Measurements from ENCODE around the gene TSC22D3.

The TSC22D3 gene

DNA sequence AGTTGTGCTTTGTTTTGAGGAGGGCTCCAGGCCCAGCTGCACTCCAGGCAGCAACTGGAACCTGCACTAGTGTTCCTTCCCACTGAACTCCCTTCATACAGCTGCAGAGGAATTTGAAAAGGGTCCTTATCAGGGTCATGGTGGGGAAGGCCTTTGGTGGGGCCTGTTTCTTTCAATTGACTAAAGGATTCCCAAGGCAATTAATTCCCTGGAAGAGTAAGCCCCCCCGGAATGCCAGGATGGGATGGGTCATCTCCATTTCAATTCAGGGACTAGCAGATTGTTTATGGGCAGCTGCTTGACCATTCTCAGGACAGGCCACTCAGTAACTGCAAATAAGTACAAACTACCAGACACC is 45.3 kb downstream of the TSC22D3 start:
- DNase-seq, result no peak

DNA sequence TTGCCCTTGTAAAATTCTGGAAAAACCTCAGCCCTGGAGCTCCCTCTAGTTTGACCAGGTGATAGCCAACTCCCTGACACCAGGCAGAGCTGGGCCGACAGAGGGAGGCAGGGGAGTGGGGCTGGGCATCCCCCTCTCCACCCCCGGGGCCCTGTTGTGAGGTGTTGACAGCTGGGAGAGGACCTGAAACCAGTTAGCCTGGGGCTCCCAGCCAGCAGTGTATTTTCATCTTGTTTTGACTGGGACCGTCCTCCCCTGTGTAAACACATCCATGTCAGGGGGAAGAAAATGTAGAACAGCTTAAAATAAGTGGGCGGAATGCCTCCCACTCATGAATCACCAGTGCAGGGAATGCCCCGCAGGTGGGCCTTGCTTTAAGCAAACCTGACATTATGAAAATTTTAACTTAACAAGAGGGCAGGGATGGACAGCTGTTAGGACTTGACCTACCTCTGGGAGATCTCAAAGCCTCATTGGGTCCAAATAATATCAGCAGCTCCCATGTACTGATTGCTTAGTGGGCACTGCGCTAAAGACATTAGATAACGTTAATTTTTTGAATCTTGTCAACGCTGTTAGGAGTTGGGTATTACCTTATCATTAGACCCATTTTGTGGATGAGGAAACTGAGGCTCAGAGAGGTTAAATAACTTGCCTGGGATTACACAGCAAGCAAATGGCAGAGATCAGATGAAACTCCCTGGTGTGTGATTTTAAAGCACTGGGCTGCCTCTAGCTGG is 45.9 kb downstream of the TSC22D3 start:
- no peak for DNase-seq

DNA sequence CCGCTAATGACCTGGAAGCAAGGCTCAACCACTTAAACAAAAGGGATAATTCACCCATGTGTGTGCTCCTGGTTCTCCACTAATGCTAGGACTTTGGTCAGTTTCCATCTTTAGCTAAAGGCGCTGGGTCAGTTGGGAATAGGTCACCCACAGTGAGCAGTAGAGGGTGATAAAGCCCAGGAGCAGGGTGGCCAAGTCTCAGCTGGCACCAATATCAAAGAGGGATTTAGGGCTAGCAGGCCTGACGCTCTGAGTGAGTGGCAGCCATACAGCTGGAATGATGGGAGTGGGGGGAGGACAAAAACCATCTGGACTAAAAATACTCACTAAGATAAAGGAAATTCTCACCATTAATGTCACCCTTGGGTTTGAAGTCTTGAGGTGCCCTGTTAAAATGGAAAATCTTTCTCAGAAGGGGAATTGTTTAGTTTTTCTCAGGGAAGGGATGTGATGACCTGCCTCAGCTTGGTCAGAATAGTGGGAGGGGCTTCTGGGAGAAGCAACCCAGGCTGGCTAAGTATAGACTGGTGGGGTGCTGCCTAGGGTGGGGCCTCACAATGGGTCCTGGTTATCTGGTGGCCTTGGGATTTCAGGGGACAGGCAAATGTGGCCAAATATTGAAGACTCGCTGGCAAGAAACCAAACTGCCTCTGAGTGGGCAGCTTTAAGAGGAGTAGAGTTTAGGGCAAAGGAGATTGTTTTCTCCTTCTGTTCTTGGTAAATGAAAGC is 47.1 kb downstream of the TSC22D3 start:
- no peak for DNase-seq

DNA sequence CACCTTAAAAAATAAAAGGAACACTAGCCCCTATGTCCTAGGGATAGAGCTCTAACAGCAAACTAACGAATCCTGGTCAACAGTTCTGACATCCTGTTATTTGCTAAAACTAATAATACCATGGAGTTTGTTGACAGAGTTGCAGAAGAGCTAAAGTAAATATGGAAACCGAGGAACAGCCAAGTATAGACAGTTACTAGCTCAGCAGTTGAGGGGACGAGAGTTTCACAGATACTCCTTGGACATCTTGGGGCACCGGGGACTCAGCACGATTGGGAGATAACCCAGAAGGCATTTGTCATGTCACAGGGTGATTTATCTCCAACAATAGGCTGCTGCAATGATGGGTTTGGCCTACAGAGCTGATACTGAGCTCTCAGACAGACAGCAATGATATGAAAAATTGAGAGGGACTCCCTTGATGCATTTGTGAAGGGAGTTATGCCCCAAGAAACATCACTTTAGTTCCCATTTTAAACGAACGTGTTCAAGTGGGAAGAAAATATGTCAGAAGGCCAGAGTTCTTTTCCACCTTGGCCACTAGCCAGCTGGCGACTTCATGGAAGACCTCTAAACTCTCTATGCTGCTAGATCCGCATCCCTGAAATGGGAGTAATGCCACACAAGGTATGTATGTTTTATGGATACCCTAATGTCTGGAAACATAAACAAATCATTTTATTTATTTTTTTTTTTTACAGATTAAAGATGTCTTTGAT is 48.6 kb downstream of the TSC22D3 start:
- DNase-seq, result no peak

DNA sequence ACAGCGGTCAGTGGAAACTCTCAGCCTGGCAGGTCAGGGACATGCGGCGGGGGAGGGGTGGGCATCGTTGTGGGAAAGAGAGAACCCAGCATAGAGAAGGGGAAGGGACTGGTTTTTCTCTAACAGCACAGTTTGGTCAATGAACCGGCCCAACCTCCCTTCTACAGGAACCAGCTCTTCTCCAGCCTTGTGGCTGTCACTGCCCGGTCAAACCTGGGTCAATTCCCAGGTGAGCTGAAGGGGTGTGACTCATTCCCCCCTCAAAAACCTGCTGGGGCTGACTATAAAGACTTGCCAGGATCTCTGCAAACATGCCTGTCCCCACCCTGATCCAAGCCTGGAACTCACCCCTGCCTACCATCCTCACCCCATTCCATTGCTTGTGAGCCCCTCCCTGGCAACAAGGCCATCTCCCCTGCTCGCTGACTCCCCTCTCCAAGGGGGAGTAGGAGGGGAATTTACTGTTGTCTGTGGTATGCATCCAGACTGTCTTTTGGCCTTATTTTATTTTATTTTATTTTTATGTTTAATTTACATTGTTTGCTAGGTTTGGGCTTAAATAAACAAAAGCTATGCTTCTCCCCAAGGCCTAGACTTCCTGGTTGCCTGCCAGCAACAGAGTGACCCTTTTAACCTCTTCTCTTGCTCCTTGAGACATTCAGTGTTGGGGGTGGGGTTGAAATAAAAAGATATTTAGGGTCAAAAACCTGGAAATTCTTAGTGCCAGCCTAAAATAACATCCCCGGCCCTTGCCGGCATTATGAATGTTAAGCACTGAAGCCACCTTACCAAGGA is 49.6 kb downstream of the TSC22D3 start:
- DNase-seq, result no peak

DNA sequence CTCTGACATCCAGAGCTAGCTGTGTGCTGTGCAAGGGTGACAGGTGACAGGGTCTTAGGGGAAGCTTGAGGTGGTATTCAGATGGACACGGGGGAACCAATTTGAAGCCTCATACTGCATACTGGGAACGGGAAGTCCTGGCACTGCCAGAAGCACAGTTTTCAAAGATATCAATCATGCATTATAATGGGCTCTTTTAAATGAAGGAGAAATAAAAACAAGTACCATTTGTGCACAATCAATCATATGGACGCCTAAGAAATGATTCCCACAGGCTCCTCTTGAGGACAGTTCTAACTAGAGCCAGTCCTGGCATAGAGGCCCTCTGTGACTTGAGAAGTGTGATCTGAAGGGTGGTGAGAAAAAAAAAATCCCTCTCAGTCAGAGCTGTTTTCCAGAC is 50.9 kb downstream of the TSC22D3 start:
- DNase-seq, result no peak

DNA sequence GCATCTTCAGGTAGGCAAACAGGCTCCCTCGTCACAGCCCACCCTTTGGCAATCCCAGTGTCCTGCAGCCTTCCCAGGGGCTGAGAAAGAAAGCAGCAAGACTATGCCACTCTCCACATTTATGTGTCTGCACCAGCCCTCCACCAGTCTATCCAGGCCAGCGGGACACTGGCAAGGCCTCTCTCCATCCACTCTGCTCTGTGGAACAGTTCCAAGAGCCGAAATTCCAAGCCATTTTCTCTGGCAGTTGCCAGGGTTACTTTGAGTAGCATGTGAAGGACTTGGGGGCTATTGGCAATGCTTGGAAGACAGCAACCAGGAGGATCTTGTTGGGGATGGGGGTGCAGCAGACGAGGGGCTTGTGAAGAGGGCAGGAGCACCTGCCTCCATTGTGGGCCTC is 52.1 kb downstream of the TSC22D3 start:
- DNase-seq, result no peak

DNA sequence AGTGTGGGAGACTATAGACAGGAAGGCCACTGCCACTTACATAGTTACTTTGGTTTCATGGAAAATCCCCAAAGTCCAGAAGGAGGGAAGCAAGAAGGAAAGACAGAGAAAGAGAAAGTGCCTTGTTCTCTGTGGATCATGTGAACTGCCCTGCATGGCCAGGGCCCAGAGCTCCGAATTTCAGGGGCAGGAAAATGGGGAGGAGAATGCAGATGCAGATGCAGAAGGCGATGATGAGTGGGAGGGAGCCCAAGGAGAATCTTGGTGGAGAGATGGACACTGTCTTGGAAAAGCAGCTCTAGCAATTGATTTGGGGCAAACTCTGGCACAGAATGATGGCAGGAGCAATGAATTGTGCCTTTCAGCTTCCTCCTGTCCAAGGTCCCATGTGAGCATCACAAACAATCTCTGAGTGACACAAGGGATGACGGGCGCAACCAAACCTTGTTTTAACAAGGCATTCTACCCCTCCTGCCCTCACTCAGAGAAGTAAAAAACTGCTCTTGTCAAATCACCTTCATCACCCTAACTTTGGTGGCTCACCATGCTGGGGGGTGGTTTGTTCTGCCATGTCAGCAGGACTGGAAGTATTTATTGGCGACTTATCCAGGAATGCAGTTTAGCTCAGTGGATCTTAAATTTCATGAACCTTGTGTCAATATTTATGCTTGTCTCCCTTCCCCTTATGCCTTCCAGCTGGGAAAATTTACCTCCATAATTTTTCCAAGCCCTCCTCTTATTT is 53.5 kb downstream of the TSC22D3 start:
- no peak for DNase-seq

DNA sequence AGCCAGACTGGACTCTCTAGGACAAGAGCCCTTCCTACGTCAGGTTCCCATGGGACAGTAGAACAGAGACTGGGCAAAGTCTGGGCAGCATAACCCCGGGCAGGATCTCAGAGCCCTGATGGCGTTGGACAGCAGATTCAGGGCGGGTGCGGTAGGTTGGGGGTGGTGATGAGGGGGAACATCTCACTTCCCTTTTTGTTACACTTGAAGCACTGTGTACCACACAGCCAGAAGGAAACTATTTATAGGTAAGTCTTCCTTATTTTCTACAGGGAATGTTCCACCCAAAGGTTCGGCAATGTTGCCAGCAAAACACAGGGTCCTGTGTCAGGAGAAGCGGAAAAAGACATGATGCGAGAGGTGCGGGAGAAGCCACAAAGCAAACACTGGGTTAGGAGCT is 54.3 kb downstream of the TSC22D3 start:
- no peak for DNase-seq

DNA sequence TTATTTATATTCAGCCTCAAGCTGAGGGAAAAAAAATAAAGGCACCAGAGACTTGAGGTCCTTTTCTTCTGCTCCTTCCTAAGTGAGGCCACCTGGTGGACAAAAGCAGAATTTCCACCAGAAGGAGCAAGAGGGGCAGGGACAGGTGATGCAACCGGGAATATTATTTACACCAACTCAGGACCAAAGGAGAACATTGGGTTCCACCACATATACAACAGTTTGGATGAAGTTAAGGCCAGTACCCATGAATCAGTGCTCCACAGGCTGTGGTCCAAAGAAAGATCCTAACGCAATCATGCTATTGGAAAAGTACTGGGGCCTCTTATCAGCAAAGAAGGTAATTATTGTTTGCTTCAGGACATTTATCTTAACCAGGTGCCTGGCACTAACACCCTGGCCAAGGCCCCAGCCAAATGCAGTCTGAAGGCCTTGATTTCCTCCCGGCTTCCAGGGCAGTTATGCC is 57.4 kb downstream of the TSC22D3 start:
- peak; percentile 45 for DNase-seq

DNA sequence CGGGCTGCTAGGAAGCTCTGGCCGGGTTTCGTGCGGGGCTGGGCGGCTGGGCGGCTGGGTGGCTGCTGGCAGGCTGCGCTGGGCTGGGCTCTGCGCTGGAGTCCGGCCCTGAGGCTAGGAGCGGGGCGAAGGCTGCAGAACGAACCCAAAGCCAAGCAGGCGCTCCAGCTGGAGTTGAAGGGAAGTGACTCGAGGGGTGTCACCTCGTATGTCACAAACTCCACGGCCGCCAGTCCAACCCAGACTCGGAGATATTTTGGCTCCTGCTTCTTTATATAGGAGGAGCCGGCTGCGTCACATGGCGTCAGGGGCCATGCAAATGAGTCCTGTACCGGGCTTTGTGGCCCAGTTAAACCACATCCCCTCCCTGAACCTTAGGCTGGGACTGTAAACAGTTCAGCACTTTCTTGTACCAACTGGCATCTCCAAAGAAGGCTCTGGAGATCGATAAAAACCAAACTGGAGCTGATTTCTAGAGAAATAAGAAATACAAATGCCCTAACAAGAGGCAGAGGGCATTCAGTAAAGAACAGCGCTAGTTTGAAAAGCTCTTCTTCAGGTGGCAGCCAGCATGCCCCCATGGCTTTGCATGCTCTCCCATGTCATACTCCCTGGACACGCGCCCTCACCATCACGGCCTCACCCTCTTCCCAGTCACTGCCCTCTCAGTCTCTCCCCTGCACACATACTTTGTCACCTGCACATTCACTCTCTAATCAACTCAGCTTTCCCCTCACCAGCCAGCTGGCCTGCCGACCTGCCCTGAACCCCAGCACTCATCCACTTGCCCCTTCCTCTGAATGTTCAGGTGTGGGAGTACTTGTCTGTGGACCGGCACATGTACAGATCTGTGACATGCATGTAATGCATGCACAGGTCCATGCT is 58.5 kb downstream of the TSC22D3 start:
- no peak for DNase-seq

DNA sequence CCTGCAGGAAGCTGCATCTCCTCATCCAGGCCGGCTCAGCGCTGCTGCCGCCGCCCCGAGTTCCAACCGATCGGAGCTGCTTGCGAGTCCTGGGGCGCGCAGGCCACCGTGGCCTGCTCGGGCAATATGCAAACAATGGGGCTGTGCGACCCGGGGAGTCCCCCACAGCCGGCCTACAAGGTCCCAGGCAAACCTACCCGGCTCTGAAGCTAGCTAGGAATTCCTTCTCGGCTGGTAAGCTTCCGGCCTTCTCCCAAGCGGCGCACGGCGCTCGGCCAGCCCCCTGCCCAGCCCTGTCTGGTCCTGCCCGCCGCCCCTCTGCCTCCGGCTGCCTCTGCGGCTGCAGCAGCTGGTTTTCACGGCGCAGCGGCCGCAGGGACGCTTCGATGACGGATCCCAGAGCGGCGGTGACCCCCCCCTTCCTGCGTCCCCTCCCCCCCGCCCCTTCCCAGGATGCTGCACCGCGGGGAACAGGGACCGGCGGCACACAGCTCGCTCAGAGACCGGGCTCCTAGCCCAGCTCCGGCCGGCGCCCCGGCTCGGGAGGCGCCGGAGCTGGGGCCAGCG is 59.4 kb downstream of the TSC22D3 start:
- DNase-seq, result no peak

DNA sequence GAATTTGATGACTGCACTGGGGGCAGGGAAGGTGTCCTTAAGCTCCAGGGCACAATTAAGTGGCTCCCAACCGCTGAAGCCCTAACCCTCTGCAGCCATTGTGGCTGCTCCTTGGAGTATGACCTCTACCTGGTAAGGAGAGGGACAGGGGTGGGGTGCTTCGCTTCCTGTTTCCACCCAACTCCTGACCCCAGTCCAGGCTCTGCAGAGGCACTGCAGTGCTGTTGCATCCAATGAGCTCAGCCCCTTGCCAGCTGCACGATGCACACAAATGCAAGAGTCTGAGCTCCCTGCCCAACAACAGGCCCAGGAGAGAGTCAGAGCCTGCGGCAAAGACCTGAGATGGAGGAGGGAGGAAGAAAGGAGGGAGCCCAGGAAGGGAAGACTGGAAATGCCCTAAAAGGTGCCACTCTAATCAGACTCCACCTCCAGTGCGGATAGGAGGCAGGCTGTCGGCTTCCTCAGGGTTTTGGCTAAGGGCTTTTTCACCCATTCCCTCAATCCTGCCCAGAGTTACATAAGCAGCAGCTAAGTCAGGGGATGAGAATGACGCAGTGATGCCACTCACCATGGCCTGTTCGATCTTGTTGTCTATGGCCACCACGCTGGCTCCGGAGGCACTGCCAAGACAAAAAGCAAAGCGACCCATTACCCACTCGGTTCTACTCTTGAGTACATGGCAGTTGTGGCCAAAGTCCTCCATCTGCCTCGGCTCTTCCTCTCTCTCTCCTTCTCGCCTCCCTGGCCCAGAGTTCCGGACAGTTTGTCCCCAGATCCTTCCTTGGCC is 60.1 kb downstream of the TSC22D3 start:
- no peak for DNase-seq

DNA sequence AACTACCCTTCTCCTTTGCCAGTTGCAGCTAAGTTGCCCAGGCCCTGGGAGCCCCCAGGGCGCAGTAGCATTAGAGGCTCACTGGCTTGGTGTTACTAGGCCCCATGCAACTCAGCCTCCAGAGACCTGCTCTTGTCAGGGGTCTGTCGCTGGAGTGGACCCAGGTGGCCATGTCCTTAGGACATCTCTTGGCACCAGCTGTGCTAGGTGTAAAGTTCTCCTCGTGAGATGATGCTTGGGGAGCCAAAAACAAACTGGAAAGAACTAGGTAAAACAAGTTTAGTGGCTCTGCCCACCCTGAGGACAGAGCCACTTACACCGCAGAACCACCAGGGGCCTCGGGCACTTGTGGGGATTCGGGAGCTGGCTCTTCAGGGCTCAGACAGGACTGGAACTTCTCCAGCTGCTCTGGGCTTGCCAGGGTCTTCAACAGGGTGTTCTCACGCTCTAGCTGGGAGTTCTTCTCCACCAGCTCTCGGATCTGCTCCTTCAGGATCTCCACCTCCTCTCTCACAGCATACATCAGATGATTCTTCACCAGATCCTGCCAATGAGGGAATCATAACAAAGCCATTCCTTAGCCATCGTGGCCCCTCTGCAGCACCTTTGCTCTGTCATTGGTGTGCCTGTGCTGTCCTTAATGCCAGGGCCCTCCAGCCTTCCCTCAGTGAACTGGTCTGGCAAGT is 61.2 kb downstream of the TSC22D3 start:
- DNase-seq, result no peak

DNA sequence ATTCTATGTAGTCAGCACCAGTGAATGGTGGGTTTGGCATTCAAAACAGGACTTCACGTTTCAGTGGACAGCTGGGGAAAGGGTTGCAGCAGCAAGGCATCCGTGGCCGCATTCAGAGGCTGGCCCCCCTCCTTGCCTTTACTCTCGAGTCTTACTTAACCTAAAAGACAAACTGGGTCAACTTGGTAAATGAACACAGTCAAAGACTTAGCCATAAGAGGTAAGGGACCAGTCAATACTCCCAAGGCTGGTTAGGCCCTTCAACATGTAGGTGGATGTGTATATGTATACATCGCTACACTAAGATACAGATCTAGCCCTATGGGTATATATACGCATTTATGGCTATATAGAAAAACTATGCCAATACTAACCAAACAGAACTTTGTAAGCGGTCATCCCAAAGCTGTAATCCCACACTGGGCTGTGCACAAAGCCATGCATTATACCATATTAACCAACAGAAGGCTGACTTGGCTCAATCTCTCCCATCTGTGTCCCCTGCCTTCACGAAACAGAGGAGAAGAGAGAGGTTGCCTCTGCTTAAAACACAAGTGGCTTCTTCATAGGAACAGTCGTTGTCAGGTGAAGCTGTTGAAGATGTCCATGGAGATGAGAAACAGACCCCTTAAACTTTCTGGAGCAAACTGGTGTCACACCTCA is 61.9 kb downstream of the TSC22D3 start:
- no peak for DNase-seq

DNA sequence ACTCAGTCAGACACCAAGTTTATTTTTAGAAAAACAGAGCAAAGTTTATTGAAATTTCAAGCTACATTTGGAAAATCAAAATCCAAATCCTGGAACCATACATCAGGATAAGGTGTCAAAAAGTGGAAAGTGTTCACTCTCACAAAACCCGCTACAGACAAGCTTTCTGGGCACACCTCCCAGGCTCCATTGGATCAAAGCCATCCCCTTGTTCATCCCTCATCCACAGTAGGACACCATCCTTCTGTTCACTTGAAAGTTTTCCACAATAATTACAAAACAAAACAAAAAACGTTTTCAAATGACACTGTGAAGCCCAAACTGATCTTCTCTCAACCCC is 62.4 kb downstream of the TSC22D3 start:
- DNase-seq, result no peak

DNA sequence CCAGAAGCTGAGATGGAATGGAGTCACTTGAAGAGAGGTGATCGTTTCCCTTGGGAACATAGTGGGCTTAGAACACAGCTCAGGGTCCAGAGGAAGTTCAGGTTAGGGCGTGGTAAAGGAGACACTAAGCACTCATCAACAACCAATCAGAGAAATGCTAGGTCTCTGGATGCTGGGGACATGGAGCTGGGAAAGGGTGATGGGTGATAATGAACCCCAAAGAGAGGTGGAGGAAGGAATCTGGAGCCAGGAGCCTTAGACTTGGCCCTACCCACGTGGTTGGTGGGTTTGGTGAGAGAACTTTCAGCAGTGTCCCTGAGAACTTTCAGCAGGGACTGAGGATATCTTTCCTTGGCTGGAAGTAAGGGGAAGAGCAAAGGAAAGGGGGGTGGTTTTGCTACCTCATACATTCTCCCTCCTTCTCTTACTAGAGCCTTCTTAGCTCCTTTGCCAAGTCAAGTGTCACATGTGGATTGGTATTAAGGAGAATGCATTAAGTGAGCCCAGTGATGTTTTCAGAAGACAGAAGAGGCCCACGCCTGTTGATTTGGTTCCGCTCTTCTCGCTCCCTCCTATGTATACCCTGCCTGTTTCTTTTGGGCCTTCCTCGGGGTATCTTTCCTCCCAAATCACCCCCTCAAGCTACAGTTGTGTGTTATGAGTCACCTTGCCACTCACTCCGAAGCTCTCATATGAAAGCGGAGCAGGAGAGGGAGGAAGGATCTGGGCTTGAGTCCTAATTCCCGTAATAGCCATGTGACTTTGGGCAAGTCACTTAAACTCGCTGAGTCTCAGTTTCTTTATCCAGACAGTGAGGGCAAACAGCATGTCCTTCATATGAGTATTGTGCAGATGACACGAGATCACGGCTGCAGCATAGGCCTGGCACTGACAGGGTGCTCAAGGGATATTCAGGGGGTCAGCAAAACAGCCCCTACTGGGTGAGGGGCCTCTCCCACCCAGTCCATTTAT is 63.1 kb downstream of the TSC22D3 start:
- no peak for DNase-seq

All from NCI-H226 (cell line).